ENCODE results near the gene OXLD1.

OXLD1 gene

DNA sequence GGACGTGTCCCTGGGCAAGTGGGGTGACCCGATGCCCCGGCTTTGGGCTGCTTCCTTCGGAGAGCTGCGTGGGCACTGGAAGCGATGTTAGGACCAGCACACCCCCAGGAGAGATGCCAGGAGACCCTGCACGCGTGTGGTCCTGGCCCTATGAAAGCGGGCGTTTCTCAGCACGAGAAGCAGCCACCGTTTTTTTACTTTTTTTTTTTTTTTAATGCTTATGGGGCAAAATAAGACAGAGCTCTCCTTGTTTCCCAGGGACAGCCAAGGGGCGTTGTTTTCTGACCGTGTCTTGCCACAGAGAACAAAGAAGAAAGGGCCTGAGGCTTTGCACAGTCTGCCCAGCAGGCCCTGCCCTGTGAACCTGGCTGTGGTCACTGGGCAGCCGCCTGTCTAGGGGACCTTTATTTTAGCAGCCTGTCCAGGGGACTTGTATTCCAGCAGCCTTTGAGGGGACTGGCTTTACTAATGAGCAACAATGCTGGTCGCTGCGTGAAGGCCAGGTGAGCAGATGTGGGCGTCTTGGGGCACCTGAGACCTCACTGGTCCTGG, 46.7 kb upstream of the OXLD1 start:
- CTCF ChIA-PET, result interaction anchor here (0.9 to 1.6 kb wide), 3 partner anchors 11 to 38 kb away, joined by 3 to 4 read pairs (median 3); no protein-coding TSS in a partner anchor
- POLR2A ChIA-PET, result interaction anchor here (0.5 to 7.5 kb wide), 7 partner anchors 8 to 322 kb away, joined by 3 to 76 read pairs (median 6); partner anchors contain the start of genes ARL16, HGS and MRPL12
- DNase-seq (ENCODE audit: extremely low spot score), result no peak
- TF ChIP-seq FOXK2 (IDR thresholded peaks at IDR 0.05) (no peak), LEF1 (IDR thresholded peaks at IDR 0.05; ENCODE audit: borderline replicate concordance) (no peak), ARNT (IDR thresholded peaks at IDR 0.05) (no peak), SUZ12 (IDR thresholded peaks at IDR 0.05) (no peak), HDGF (IDR thresholded peaks at IDR 0.05; ENCODE audit: borderline replicate concordance) (no peak), ZNF384 (IDR thresholded peaks at IDR 0.05) (no peak; the same call in 1 of the 2 replicates), NFRKB (IDR thresholded peaks at IDR 0.05) (no peak), SP1 (IDR thresholded peaks at IDR 0.05) (no peak), FOXA1 (IDR thresholded peaks at IDR 0.05) (no peak), CTBP1 (IDR thresholded peaks at IDR 0.05; ENCODE audit: borderline replicate concordance) (no peak), ELF4 (IDR thresholded peaks at IDR 0.05) (no peak), FOXM1 (IDR thresholded peaks at IDR 0.05; ENCODE audit: borderline replicate concordance) (no peak), L3MBTL2 (conservative IDR thresholded peaks at IDR 0.05) (no peak), BHLHE40 (IDR thresholded peaks at IDR 0.05; ENCODE audit: borderline replicate concordance) (no peak), TARDBP (IDR thresholded peaks at IDR 0.05) (no peak)
- TF ChIP-seq, protein P1, sequence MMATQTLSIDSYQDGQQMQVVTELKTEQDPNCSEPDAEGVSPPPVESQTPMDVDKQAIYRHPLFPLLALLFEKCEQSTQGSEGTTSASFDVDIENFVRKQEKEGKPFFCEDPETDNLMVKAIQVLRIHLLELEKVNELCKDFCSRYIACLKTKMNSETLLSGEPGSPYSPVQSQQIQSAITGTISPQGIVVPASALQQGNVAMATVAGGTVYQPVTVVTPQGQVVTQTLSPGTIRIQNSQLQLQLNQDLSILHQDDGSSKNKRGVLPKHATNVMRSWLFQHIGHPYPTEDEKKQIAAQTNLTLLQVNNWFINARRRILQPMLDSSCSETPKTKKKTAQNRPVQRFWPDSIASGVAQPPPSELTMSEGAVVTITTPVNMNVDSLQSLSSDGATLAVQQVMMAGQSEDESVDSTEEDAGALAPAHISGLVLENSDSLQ (IDR thresholded peaks at IDR 0.05), result no peak

DNA sequence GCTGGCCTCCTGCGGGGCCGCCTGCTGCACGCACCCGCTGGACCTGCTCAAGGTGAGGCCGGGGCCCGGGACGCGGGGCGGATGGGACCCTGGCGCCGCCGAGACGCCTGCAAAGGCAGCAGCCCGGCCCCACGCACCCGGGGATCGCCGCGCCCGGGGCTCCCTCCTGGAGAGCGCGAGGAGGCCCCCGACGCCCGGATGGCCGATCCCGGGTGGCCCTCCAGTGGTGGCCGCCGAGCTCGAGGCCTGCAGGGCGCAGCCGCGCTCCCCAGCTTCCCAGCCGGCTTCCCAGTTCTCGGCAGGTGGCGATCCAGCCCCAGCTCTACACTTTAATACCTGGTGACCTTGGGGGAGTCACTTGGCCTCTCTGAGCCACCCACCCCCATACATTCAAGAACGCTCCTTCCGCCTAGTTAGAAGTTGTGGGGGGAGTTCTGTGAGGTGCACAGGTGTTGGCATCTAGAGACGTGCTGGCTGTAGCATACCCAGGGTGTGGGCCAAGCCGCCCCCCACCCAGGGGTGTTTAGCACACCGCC, 46.1 kb upstream of the OXLD1 start:
- peak; percentile 42 for TF ChIP-seq L3MBTL2 (conservative IDR thresholded peaks at IDR 0.05)
- TF ChIP-seq ELF4 (IDR thresholded peaks at IDR 0.05), result no peak
- no peak for TF ChIP-seq BHLHE40 (IDR thresholded peaks at IDR 0.05; ENCODE audit: borderline replicate concordance)
- ChIA-PET CTCF (interaction anchor here (0.9 to 1.6 kb wide), 3 partner anchors 10 to 37 kb away, joined by 3 to 4 read pairs (median 3); no protein-coding TSS in a partner anchor), POLR2A (interaction anchor here (0.6 to 7.5 kb wide), 7 partner anchors 8 to 187 kb away, joined by 3 to 76 read pairs (median 6); partner anchors contain the start of genes ARL16, HGS and MRPL12)
- peak; percentile 47 for DNase-seq (ENCODE audit: extremely low spot score)

DNA sequence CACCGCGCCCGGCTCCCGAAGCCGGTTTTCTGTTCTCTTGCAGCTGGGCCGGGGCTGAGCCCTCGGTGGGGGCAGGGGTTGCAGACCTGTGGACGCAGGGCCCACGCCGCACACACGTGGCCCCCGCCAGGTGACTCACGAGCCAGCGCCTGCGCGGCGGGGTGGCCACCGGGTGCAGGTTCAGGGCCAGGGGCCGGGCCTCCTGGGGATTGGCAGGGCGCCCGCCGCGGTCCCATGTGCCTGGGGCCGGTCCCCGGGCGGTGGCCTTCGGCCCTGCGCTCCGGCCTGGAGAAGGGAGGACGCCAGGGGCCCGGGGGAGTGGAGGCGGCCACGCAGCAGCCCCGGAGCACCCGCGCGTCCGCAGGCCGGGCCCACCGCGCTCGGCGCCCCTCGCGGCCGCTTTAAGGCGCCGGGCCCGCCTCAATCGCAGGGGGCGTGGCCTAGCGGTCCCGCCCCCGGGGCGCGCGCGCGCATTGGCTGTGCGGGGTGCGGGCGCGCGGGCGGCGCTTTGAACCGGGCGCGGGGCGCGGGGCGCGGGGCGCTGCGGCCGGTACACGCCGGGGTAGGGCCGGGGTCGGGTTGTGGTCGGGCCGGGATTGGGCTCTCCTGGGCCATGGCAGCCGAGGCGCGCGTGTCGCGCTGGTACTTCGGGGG, 45.5 kb upstream of the OXLD1 start, which contains the start of gene SLC25A10:
Gene SLC25A10 (plus strand): TSS at position 471 of the 654 bp plus-strand sequence. CDS start 143 bp downstream, at position 614.
- TF ChIP-seq, protein P1 (IDR thresholded peaks at IDR 0.05), result no peak
- peak; percentile 79 for TF ChIP-seq FOXM1 (IDR thresholded peaks at IDR 0.05; ENCODE audit: borderline replicate concordance)
- TF ChIP-seq ARNT (IDR thresholded peaks at IDR 0.05), result peak; percentile 3; the same call in 1 of the 2 replicates
- peak; percentile 88 for TF ChIP-seq L3MBTL2 (conservative IDR thresholded peaks at IDR 0.05)
- TF ChIP-seq NFRKB (IDR thresholded peaks at IDR 0.05), result no peak
- POLR2A ChIA-PET, result interaction anchor here (0.6 to 7.5 kb wide), 8 partner anchors 9 to 186 kb away, joined by 3 to 76 read pairs (median 6); partner anchors contain the start of genes ARL16, HGS and MRPL12
- DNase-seq (ENCODE audit: extremely low spot score), result peak; percentile 90
- CTCF ChIA-PET, result interaction anchor here (0.9 to 1.6 kb wide), 3 partner anchors 10 to 37 kb away, joined by 3 to 7 read pairs (median 3); no protein-coding TSS in a partner anchor

DNA sequence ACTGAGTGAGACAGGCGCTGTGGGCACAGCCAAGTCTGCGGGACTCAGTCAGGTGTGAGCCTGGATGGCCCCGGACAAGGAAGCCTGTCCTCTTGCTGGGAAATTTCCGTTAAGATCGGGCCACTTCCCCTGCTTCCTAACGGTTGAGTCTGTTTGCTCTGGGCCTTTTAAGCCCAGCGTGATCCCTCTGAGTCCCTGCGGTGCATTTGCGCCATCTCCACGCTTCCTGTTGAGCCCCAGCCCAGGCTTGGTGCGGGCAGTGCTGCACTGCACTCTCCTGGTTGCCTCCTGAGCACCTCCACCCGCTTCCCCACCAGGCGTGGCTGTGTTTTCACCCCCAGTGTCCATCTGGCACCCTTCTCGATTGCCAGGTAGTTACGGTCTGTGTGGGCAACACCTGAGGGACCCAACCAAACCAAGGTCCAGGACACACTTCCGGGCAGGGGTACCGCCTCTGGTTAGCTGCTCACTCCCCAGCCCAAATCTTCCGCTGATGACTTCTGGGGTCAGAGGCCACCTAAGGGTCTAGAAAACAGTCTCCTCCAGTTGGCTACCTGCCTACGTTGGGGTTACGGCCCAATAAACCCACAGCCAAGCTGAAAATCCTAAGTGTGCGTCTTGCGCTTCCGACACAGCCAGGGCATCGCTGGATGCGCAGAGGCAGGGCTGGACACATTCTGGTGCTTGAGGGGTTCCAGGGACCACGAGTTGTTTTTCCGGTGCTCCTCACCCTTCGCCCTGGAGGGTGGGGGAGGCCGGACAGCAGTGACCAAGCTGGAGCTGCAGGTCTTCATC, 44.3 kb upstream of the OXLD1 start:
- no peak for DNase-seq (ENCODE audit: extremely low spot score)
- ChIA-PET POLR2A (interaction anchor here (0.8 to 7.5 kb wide), 8 partner anchors 8 to 275 kb away, joined by 3 to 76 read pairs (median 8); partner anchors contain the start of genes ARL16, HGS and MRPL12), CTCF (interaction anchor here (1.2 kb wide), 1 partner anchor 35 kb away, joined by 7 read pairs; no protein-coding TSS in a partner anchor)
- no peak for TF ChIP-seq LEF1 (IDR thresholded peaks at IDR 0.05; ENCODE audit: borderline replicate concordance)
- TF ChIP-seq ZNF384 (IDR thresholded peaks at IDR 0.05), result no peak
- no peak for TF ChIP-seq SP1 (IDR thresholded peaks at IDR 0.05)

DNA sequence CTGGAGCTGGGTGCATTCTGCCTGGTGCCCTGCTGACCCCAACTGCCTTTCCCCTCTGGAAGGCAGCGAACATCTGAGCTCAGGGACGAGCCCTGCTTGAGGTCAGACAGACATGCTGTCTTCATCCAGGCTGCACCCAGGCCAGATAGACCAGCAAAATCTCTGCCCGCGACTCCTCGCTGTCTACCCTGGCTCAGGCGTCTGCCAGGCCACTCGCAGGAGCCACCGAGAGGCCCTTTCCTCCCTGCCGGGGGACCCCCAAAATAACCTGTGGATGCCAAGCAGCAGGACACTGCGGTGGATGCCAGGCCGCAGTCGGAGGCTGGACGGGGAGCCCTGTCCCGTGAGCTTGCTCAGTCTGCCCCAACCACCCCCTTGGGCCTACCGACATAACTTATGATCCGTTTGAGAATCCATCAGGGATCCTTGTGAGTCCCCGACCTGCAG, 42.4 kb upstream of the OXLD1 start:
- no peak for DNase-seq (ENCODE audit: extremely low spot score)
- POLR2A ChIA-PET, result interaction anchor here (0.6 to 1.9 kb wide), 5 partner anchors 13 to 124 kb away, joined by 3 to 9 read pairs (median 3); partner anchors contain the start of genes ARL16, HGS and MCRIP1
- CTCF ChIA-PET, result interaction anchor here (0.8 to 1.0 kb wide), 2 partner anchors 25 to 144 kb away, joined by 3 read pairs; partner anchors contain the start of genes ARL16 and HGS
- no peak for TF ChIP-seq CTBP1 (IDR thresholded peaks at IDR 0.05; ENCODE audit: borderline replicate concordance)
- TF ChIP-seq HDGF (IDR thresholded peaks at IDR 0.05; ENCODE audit: borderline replicate concordance), result 0 out of 2 replicates have a peak, but pooled peaks have one; percentile 14

Measured in HEK293T (cell line).